Measurements from ENCODE around the gene SDR42E1. TPM values are rescaled to one million over a fixed set of nuclear protein-coding genes. Genes with fewer than 3 reads are reported as not detected.
"Not testable (repeated sequence)": the region's sequence is repeated elsewhere in the genome, so short reads cannot be mapped to it uniquely, and the experiment has no call there.

Gene SDR42E1
- total RNA-seq, 1 experiment from 2014 or later, result 0.07 TPM

DNA sequence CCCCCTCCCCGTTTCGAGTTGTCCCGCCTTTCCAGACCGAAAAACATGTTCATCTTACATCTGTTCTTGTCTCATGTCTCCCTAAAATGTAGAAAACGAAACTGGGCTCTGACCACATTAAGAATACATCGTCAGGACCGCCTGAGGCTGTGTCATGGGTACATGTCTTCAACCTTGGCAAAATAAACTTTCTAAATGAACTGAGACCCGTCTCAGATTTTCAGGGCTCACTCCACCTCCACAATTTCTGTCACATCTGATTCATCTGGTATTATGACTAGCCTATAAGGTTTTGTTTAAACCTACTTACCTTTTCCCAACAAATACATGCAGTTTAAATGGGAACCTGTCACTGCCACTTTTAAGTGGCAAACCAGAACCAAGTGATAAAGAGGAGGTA is 621 bp downstream of the SDR42E1 start:
- POLR2A ChIA-PET, result no interaction called here
- DNase-seq (ENCODE audit: low spot score) (no peak), ATAC-seq (no peak)
- H3K27me3 Mint-ChIP-seq (ENCODE audit: low read depth), result peaks cover 20% of the 10 kb centered on the region
- TF ChIP-seq NR3C1 (CRISPR knock-in tag; conservative IDR thresholded peaks at IDR 0.05; ENCODE audit: low read depth) (no peak), ZBTB21 (CRISPR knock-in tag; IDR thresholded peaks at IDR 0.05; ENCODE audit: borderline replicate concordance) (no peak), ZNF138 (CRISPR knock-in tag; conservative IDR thresholded peaks at IDR 0.05) (no peak), EMX1 (CRISPR knock-in tag; IDR thresholded peaks at IDR 0.05) (no peak), TCF7 (CRISPR knock-in tag; IDR thresholded peaks at IDR 0.05; ENCODE audit: low read depth) (no peak), RORB (CRISPR knock-in tag; IDR thresholded peaks at IDR 0.05) (no peak), NFATC4 (CRISPR knock-in tag; IDR thresholded peaks at IDR 0.05) (no peak), TP53 (CRISPR knock-in tag; IDR thresholded peaks at IDR 0.05) (no peak), ZNF121 (CRISPR knock-in tag; IDR thresholded peaks at IDR 0.05) (no peak), GRHL2 (CRISPR knock-in tag; IDR thresholded peaks at IDR 0.05; ENCODE audit: insufficient replicate concordance, severe bottlenecking) (no peak)
- TF ChIP-seq, protein P1, sequence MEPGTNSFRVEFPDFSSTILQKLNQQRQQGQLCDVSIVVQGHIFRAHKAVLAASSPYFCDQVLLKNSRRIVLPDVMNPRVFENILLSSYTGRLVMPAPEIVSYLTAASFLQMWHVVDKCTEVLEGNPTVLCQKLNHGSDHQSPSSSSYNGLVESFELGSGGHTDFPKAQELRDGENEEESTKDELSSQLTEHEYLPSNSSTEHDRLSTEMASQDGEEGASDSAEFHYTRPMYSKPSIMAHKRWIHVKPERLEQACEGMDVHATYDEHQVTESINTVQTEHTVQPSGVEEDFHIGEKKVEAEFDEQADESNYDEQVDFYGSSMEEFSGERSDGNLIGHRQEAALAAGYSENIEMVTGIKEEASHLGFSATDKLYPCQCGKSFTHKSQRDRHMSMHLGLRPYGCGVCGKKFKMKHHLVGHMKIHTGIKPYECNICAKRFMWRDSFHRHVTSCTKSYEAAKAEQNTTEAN (CRISPR knock-in tag; IDR thresholded peaks at IDR 0.05), result no peak
- TF ChIP-seq, protein P2, sequence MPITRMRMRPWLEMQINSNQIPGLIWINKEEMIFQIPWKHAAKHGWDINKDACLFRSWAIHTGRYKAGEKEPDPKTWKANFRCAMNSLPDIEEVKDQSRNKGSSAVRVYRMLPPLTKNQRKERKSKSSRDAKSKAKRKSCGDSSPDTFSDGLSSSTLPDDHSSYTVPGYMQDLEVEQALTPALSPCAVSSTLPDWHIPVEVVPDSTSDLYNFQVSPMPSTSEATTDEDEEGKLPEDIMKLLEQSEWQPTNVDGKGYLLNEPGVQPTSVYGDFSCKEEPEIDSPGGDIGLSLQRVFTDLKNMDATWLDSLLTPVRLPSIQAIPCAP (CRISPR knock-in tag; IDR thresholded peaks at IDR 0.05), result no peak
- TF ChIP-seq, protein P3, sequence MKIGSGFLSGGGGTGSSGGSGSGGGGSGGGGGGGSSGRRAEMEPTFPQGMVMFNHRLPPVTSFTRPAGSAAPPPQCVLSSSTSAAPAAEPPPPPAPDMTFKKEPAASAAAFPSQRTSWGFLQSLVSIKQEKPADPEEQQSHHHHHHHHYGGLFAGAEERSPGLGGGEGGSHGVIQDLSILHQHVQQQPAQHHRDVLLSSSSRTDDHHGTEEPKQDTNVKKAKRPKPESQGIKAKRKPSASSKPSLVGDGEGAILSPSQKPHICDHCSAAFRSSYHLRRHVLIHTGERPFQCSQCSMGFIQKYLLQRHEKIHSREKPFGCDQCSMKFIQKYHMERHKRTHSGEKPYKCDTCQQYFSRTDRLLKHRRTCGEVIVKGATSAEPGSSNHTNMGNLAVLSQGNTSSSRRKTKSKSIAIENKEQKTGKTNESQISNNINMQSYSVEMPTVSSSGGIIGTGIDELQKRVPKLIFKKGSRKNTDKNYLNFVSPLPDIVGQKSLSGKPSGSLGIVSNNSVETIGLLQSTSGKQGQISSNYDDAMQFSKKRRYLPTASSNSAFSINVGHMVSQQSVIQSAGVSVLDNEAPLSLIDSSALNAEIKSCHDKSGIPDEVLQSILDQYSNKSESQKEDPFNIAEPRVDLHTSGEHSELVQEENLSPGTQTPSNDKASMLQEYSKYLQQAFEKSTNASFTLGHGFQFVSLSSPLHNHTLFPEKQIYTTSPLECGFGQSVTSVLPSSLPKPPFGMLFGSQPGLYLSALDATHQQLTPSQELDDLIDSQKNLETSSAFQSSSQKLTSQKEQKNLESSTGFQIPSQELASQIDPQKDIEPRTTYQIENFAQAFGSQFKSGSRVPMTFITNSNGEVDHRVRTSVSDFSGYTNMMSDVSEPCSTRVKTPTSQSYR (CRISPR knock-in tag; IDR thresholded peaks at IDR 0.05), result no peak
- TF ChIP-seq, protein P4, sequence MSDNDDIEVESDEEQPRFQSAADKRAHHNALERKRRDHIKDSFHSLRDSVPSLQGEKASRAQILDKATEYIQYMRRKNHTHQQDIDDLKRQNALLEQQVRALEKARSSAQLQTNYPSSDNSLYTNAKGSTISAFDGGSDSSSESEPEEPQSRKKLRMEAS (CRISPR knock-in tag; IDR thresholded peaks at IDR 0.05), result no peak
- TF ChIP-seq, protein P5, sequence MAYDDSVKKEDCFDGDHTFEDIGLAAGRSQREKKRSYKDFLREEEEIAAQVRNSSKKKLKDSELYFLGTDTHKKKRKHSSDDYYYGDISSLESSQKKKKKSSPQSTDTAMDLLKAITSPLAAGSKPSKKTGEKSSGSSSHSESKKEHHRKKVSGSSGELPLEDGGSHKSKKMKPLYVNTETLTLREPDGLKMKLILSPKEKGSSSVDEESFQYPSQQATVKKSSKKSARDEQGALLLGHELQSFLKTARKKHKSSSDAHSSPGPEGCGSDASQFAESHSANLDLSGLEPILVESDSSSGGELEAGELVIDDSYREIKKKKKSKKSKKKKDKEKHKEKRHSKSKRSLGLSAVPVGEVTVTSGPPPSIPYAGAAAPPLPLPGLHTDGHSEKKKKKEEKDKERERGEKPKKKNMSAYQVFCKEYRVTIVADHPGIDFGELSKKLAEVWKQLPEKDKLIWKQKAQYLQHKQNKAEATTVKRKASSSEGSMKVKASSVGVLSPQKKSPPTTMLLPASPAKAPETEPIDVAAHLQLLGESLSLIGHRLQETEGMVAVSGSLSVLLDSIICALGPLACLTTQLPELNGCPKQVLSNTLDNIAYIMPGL (CRISPR knock-in tag; IDR thresholded peaks at IDR 0.05), result no peak
- TF ChIP-seq, protein P6, sequence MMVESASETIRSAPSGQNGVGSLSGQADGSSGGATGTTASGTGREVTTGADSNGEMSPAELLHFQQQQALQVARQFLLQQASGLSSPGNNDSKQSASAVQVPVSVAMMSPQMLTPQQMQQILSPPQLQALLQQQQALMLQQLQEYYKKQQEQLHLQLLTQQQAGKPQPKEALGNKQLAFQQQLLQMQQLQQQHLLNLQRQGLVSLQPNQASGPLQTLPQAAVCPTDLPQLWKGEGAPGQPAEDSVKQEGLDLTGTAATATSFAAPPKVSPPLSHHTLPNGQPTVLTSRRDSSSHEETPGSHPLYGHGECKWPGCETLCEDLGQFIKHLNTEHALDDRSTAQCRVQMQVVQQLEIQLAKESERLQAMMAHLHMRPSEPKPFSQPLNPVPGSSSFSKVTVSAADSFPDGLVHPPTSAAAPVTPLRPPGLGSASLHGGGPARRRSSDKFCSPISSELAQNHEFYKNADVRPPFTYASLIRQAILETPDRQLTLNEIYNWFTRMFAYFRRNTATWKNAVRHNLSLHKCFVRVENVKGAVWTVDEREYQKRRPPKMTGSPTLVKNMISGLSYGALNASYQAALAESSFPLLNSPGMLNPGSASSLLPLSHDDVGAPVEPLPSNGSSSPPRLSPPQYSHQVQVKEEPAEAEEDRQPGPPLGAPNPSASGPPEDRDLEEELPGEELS (CRISPR knock-in tag; IDR thresholded peaks at IDR 0.05), result no peak
- H3K36me3 Mint-ChIP-seq, result peaks cover 49% of the 10 kb centered on the region
- no peak overlapping the region for H3K4me3 Mint-ChIP-seq
- CTCF ChIA-PET, result no interaction called here
- peaks cover 65% of the 10 kb centered on the region for H3K9me3 Mint-ChIP-seq
- no peak overlapping the region for H3K27ac Mint-ChIP-seq
- H3K4me1 Mint-ChIP-seq, result peaks cover 4% of the 10 kb centered on the region

DNA sequence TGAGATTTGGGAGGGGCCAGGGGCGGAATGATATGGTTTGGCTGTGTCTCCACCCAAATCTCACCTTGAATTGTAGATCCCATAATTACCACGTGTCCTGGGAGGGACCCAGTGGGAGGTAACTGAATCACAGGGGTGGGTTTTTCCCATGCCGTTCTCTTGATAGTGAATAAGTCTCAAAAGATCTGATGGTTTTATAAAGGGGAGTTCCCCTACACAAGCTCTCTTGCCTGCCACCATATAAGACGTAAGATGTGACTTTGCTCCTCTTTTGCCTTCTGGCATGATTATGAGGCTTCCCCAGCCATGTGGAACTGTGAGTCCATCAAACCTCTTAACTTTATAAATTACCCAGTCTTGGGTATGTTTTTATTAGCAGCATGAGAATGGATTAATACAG is 1.5 kb downstream of the SDR42E1 start:
- DNase-seq (ENCODE audit: low spot score); CTCF ChIA-PET; H3K27ac Mint-ChIP-seq; H3K4me3 Mint-ChIP-seq; ATAC-seq; POLR2A ChIA-PET: not testable (repeated sequence)
- Mint-ChIP-seq H3K4me1 (peaks cover 13% of the 10 kb centered on the region), H3K27me3 (ENCODE audit: low read depth) (peaks cover 19% of the 10 kb centered on the region), H3K9me3 (peaks cover 57% of the 10 kb centered on the region), H3K36me3 (peaks cover 44% of the 10 kb centered on the region)
